WTC11 (cell line): ENCODE measurements around the gene VSTM2B. TPM values are rescaled to one million over a fixed set of nuclear protein-coding genes. Genes with fewer than 3 reads are reported as not detected.

Source experiments
- ATAC-seq: fragments of 200-7000 bp; cut with Tn5 transposase; 2 replicates; pipeline ENCODE4 v1.10.0; 2021; ENCODE audit warnings: mild to moderate bottlenecking, moderate library complexity
- CTCF ChIA-PET: fragments of 300-600 bp; sonication (Branson Sonifier 250); formaldehyde crosslinking; loops from one replicate; lab custom pipeline; 2021; ENCODE audit warnings: antibody characterized with exemption; lab: Charles Lee
- POLR2A ChIA-PET: fragments of 350-600 bp; sonication (Branson Sonifier 250); formaldehyde crosslinking; loops from one replicate; lab custom pipeline; 2021; ENCODE audit warnings: antibody characterized with exemption; lab: Charles Lee
- DNase-seq: peaks from one replicate; pipeline ENCODE4 v3.0.0; 2021; ENCODE audit warnings: low spot score
- H3K27ac Mint-ChIP-seq: 2 replicates; pipeline ENCODE4 v1.8.0; 2021; ENCODE audit warnings: mixed read lengths
- H3K27me3 Mint-ChIP-seq: 2 replicates; pipeline ENCODE4 v1.8.0; 2021; ENCODE audit warnings: low read depth, mild to moderate bottlenecking, moderate library complexity, mixed read lengths
- H3K36me3 Mint-ChIP-seq: 2 replicates; pipeline ENCODE4 v1.8.0; 2021; ENCODE audit warnings: mixed read lengths
- H3K4me1 Mint-ChIP-seq: 2 replicates; pipeline ENCODE4 v1.8.0; 2022; ENCODE audit warnings: mixed read lengths
- H3K4me3 Mint-ChIP-seq: 2 replicates; pipeline ENCODE4 v1.8.0; 2021; ENCODE audit warnings: mild to moderate bottlenecking, moderate library complexity, mixed read lengths
- H3K9me3 Mint-ChIP-seq: 2 replicates; pipeline ENCODE4 v1.8.0; 2021; ENCODE audit warnings: mixed read lengths
- CREB1 ChIP-seq: sonication (generic); formaldehyde crosslinking; IDR thresholded peaks from 2 replicates; pipeline ENCODE4 v1.8.0; 2023; ENCODE audit warnings: mild to moderate bottlenecking, missing genetic modification reagents
- ETV6 ChIP-seq: sonication (generic); formaldehyde crosslinking; IDR thresholded peaks from 2 replicates; pipeline ENCODE4 v1.8.1; 2022; ENCODE audit warnings: mild to moderate bottlenecking, missing genetic modification reagents
- MYBL2 ChIP-seq: sonication (generic); formaldehyde crosslinking; IDR thresholded peaks from 2 replicates; pipeline ENCODE4 v1.8.1; 2023; ENCODE audit warnings: mild to moderate bottlenecking, moderate library complexity, missing genetic modification reagents
- NFYB ChIP-seq: sonication (generic); formaldehyde crosslinking; conservative IDR thresholded peaks from 2 replicates; pipeline ENCODE4 v1.8.0; 2022; ENCODE audit warnings: low read depth, missing genetic modification reagents
- NR3C1 ChIP-seq: sonication (generic); formaldehyde crosslinking; conservative IDR thresholded peaks from 2 replicates; pipeline ENCODE4 v1.8.1; 2023; ENCODE audit warnings: low read depth, mild to moderate bottlenecking, missing genetic modification reagents
- SMAD3 ChIP-seq: sonication (generic); formaldehyde crosslinking; IDR thresholded peaks from 2 replicates; pipeline ENCODE4 v1.8.0; 2022; ENCODE audit warnings: missing genetic modification reagents, mild to moderate bottlenecking, borderline replicate concordance
- TEAD4 ChIP-seq: sonication (generic); formaldehyde crosslinking; IDR thresholded peaks from 2 replicates; pipeline ENCODE4 v1.8.0; 2022; ENCODE audit warnings: mild to moderate bottlenecking, missing genetic modification reagents
- ZNF138 ChIP-seq: sonication (generic); formaldehyde crosslinking; conservative IDR thresholded peaks from 2 replicates; pipeline ENCODE4 v1.8.1; 2022; ENCODE audit warnings: mild to moderate bottlenecking, moderate library complexity, missing genetic modification reagents
- ZNF219 ChIP-seq: sonication (generic); formaldehyde crosslinking; IDR thresholded peaks from 2 replicates; pipeline ENCODE4 v1.8.0; 2023; ENCODE audit warnings: missing genetic modification reagents, mild to moderate bottlenecking, borderline replicate concordance
- ZNF317 ChIP-seq: sonication (generic); formaldehyde crosslinking; IDR thresholded peaks from 2 replicates; pipeline ENCODE4 v1.8.1; 2023; ENCODE audit warnings: low read depth, mild to moderate bottlenecking, moderate library complexity, missing genetic modification reagents, borderline replicate concordance
- total RNA-seq: library from RNA; stranded (reverse); gene quantifications from 3 replicates; pipeline ENCODE4 v1.2.3, GENCODE V29; 2021
- TF ChIP-seq, protein P1 (sequence below): sonication (generic); formaldehyde crosslinking; IDR thresholded peaks from 2 replicates; pipeline ENCODE4 v1.8.0; 2023; ENCODE audit warnings: missing genetic modification reagents
- TF ChIP-seq, protein P2 (sequence below): sonication (generic); formaldehyde crosslinking; IDR thresholded peaks from 2 replicates; pipeline ENCODE4 v1.8.1; 2023; ENCODE audit warnings: mild to moderate bottlenecking, missing genetic modification reagents, borderline replicate concordance
- TF ChIP-seq, protein P3 (sequence below): sonication (generic); formaldehyde crosslinking; IDR thresholded peaks from 2 replicates; pipeline ENCODE4 v1.8.1; 2023; ENCODE audit warnings: mild to moderate bottlenecking, missing genetic modification reagents
- TF ChIP-seq, protein P4 (sequence below): sonication (generic); formaldehyde crosslinking; IDR thresholded peaks from 2 replicates; pipeline ENCODE4 v1.8.0; 2022; ENCODE audit warnings: mild to moderate bottlenecking, missing genetic modification reagents
- TF ChIP-seq, protein P5 (sequence below): fragments of 250-450 bp; sonication (Bioruptor Pico); conservative IDR thresholded peaks from 2 replicates; pipeline ENCODE4 v1.9.0; 2021; ENCODE audit warnings: mild to moderate bottlenecking
- TF ChIP-seq, protein P6 (sequence below): sonication (generic); formaldehyde crosslinking; IDR thresholded peaks from 2 replicates; pipeline ENCODE4 v1.8.0; 2023; ENCODE audit warnings: missing genetic modification reagents, mild to moderate bottlenecking, borderline replicate concordance
- TF ChIP-seq, protein P7 (sequence below): sonication (generic); formaldehyde crosslinking; conservative IDR thresholded peaks from 2 replicates; pipeline ENCODE4 v1.8.1; 2022; ENCODE audit warnings: mild to moderate bottlenecking, missing genetic modification reagents
- TF ChIP-seq, protein P8 (sequence below): fragments of 250-450 bp; sonication (Bioruptor Pico); IDR thresholded peaks from 2 replicates; pipeline ENCODE4 v1.9.0; 2021; ENCODE audit warnings: mild to moderate bottlenecking

The VSTM2B gene
- total RNA-seq, 1 experiment from 2014 or later = 3.2 TPM

DNA sequence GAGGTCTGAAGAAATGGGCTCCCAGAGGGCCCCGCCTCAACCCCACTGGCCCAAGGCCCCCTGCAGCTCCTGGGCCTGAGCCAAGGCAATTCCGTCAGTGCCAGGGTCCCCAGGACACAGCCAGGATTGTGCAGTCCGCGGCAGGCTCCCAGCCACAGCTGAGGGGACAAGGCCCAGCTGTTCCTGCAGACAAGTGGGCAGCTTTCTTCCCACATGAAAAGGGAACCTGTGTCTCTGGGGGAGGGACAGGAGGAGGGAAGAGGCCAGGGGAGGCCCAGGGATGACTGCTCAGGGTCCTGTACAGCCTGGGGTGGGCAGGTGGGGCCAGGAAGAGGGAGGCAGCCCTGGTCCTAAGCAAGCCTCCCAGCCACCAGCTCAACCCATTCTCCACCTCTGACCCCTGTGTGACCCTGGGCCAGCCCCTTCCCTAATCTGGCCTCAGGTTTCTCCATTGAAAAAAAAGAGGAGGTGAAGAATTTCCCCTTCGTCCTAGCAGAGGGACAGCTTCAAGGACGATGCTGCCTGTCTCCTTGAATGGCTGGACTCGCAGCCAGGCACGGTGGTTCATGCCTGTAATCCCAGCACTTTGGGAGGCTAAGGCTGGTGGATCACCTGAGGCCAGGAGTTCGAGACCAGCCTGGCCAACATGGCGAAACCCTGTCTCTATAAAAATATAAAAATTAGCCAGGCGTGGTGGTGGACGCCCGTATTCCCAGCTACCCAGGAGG, 20.5 kb upstream of the VSTM2B start:
- Mint-ChIP-seq H3K4me1 (peaks cover 9% of the 10 kb centered on the region), H3K4me3 (no peak overlapping the region), H3K9me3 (peaks cover 6% of the 10 kb centered on the region), H3K36me3 (no peaks in the 10 kb centered on the region), H3K27ac (no peak overlapping the region), H3K27me3 (0 out of 2 replicates have a peak, but pooled peaks cover 3% of the 10 kb centered on the region)
- ChIA-PET POLR2A (no interaction called here), CTCF (interaction anchor here (1.0 to 2.7 kb wide), 5 partner anchors 19 to 220 kb away, joined by 3 to 10 read pairs (median 5); no protein-coding TSS in a partner anchor)
- ATAC-seq (no peak), DNase-seq (no peak)
- TF ChIP-seq, protein P1, sequence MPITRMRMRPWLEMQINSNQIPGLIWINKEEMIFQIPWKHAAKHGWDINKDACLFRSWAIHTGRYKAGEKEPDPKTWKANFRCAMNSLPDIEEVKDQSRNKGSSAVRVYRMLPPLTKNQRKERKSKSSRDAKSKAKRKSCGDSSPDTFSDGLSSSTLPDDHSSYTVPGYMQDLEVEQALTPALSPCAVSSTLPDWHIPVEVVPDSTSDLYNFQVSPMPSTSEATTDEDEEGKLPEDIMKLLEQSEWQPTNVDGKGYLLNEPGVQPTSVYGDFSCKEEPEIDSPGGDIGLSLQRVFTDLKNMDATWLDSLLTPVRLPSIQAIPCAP = no peak
- TF ChIP-seq NR3C1 (no peak), NFYB (no peak), MYBL2 (CRISPR knock-in tag) (no peak), TEAD4 (CRISPR knock-in tag) (no peak), ZNF138 (CRISPR knock-in tag) (no peak)
- TF ChIP-seq, protein P2, sequence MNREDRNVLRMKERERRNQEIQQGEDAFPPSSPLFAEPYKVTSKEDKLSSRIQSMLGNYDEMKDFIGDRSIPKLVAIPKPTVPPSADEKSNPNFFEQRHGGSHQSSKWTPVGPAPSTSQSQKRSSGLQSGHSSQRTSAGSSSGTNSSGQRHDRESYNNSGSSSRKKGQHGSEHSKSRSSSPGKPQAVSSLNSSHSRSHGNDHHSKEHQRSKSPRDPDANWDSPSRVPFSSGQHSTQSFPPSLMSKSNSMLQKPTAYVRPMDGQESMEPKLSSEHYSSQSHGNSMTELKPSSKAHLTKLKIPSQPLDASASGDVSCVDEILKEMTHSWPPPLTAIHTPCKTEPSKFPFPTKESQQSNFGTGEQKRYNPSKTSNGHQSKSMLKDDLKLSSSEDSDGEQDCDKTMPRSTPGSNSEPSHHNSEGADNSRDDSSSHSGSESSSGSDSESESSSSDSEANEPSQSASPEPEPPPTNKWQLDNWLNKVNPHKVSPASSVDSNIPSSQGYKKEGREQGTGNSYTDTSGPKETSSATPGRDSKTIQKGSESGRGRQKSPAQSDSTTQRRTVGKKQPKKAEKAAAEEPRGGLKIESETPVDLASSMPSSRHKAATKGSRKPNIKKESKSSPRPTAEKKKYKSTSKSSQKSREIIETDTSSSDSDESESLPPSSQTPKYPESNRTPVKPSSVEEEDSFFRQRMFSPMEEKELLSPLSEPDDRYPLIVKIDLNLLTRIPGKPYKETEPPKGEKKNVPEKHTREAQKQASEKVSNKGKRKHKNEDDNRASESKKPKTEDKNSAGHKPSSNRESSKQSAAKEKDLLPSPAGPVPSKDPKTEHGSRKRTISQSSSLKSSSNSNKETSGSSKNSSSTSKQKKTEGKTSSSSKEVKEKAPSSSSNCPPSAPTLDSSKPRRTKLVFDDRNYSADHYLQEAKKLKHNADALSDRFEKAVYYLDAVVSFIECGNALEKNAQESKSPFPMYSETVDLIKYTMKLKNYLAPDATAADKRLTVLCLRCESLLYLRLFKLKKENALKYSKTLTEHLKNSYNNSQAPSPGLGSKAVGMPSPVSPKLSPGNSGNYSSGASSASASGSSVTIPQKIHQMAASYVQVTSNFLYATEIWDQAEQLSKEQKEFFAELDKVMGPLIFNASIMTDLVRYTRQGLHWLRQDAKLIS (CRISPR knock-in tag) = no peak
- TF ChIP-seq, protein P3, sequence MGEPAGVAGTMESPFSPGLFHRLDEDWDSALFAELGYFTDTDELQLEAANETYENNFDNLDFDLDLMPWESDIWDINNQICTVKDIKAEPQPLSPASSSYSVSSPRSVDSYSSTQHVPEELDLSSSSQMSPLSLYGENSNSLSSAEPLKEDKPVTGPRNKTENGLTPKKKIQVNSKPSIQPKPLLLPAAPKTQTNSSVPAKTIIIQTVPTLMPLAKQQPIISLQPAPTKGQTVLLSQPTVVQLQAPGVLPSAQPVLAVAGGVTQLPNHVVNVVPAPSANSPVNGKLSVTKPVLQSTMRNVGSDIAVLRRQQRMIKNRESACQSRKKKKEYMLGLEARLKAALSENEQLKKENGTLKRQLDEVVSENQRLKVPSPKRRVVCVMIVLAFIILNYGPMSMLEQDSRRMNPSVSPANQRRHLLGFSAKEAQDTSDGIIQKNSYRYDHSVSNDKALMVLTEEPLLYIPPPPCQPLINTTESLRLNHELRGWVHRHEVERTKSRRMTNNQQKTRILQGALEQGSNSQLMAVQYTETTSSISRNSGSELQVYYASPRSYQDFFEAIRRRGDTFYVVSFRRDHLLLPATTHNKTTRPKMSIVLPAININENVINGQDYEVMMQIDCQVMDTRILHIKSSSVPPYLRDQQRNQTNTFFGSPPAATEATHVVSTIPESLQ = no peak

DNA sequence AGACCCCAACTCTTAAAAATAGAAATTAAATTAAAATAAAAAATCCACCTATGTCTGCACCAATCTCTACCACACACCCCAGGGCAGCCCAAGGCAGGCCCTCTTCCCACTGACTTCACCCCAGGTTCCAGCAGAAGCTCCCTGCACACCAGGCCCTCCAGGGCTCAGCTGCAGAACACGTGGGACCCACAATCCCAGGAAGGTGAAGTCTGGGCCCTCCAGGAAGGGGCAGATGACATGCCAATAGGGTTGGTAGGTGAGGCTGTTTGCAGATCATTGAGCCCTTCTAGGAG, 19.2 kb upstream of the VSTM2B start:
- CTCF ChIA-PET = interaction anchor here (0.8 to 1.6 kb wide), 4 partner anchors 15 to 28 kb away, joined by 3 to 5 read pairs (median 4); no protein-coding TSS in a partner anchor
- Mint-ChIP-seq H3K4me1 (peaks cover 9% of the 10 kb centered on the region), H3K27ac (no peak overlapping the region), H3K27me3 (peaks cover 7% of the 10 kb centered on the region; the same call in 1 of the 2 replicates), H3K9me3 (peaks cover 6% of the 10 kb centered on the region), H3K36me3 (no peaks in the 10 kb centered on the region), H3K4me3 (no peak overlapping the region)
- no peak for ATAC-seq
- POLR2A ChIA-PET = no interaction called here
- DNase-seq = no peak
- TF ChIP-seq SMAD3 (no peak), TEAD4 (CRISPR knock-in tag) (no peak), ZNF219 (CRISPR knock-in tag) (no peak), CREB1 (no peak), ETV6 (CRISPR knock-in tag) (no peak), ZNF317 (no peak)
- TF ChIP-seq, protein P4, sequence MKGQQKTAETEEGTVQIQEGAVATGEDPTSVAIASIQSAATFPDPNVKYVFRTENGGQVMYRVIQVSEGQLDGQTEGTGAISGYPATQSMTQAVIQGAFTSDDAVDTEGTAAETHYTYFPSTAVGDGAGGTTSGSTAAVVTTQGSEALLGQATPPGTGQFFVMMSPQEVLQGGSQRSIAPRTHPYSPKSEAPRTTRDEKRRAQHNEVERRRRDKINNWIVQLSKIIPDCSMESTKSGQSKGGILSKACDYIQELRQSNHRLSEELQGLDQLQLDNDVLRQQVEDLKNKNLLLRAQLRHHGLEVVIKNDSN (CRISPR knock-in tag) = no peak
- TF ChIP-seq, protein P5, sequence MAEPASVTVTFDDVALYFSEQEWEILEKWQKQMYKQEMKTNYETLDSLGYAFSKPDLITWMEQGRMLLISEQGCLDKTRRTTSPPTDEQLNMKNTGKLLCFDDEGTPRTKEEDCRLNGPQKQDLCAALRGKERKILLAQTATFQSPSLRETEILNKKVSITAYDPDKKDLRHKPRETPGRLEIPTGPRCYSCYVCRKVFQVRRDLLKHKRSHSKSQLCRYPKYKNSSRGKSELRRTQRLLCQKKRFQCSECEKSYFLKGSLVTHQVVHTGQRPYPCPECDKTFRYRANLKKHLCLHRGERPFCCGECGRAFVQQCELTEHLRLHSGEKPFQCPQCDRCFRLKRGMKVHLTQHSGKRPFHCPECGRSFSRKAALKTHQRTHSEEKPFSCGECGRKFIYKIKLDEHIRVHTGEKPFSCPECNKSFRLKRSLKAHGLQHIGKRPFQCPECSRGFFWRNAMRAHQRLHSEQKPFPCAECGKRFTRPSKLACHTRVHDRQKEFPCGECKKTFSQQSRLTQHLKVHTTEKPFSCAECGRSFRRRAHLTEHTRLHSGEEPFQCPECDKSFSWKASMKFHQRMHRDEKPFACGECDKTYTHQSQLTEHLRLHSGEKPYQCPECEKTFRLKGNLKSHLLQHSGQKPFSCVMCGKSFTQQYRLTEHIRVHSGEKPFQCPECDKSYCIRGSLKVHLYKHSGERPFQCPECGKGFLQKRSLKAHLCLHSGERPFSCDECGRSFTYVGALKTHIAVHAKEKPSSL (CRISPR knock-in tag) = no peak
- TF ChIP-seq, protein P6, sequence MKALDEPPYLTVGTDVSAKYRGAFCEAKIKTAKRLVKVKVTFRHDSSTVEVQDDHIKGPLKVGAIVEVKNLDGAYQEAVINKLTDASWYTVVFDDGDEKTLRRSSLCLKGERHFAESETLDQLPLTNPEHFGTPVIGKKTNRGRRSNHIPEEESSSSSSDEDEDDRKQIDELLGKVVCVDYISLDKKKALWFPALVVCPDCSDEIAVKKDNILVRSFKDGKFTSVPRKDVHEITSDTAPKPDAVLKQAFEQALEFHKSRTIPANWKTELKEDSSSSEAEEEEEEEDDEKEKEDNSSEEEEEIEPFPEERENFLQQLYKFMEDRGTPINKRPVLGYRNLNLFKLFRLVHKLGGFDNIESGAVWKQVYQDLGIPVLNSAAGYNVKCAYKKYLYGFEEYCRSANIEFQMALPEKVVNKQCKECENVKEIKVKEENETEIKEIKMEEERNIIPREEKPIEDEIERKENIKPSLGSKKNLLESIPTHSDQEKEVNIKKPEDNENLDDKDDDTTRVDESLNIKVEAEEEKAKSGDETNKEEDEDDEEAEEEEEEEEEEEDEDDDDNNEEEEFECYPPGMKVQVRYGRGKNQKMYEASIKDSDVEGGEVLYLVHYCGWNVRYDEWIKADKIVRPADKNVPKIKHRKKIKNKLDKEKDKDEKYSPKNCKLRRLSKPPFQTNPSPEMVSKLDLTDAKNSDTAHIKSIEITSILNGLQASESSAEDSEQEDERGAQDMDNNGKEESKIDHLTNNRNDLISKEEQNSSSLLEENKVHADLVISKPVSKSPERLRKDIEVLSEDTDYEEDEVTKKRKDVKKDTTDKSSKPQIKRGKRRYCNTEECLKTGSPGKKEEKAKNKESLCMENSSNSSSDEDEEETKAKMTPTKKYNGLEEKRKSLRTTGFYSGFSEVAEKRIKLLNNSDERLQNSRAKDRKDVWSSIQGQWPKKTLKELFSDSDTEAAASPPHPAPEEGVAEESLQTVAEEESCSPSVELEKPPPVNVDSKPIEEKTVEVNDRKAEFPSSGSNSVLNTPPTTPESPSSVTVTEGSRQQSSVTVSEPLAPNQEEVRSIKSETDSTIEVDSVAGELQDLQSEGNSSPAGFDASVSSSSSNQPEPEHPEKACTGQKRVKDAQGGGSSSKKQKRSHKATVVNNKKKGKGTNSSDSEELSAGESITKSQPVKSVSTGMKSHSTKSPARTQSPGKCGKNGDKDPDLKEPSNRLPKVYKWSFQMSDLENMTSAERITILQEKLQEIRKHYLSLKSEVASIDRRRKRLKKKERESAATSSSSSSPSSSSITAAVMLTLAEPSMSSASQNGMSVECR = no peak
- TF ChIP-seq, protein P7, sequence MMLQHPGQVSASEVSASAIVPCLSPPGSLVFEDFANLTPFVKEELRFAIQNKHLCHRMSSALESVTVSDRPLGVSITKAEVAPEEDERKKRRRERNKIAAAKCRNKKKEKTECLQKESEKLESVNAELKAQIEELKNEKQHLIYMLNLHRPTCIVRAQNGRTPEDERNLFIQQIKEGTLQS (CRISPR knock-in tag) = no peak
- TF ChIP-seq, protein P8, sequence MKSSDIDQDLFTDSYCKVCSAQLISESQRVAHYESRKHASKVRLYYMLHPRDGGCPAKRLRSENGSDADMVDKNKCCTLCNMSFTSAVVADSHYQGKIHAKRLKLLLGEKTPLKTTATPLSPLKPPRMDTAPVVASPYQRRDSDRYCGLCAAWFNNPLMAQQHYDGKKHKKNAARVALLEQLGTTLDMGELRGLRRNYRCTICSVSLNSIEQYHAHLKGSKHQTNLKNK (CRISPR knock-in tag) = no peak
